ENCODE data around the gene CISH.

- TF ChIP-seq, protein P1, sequence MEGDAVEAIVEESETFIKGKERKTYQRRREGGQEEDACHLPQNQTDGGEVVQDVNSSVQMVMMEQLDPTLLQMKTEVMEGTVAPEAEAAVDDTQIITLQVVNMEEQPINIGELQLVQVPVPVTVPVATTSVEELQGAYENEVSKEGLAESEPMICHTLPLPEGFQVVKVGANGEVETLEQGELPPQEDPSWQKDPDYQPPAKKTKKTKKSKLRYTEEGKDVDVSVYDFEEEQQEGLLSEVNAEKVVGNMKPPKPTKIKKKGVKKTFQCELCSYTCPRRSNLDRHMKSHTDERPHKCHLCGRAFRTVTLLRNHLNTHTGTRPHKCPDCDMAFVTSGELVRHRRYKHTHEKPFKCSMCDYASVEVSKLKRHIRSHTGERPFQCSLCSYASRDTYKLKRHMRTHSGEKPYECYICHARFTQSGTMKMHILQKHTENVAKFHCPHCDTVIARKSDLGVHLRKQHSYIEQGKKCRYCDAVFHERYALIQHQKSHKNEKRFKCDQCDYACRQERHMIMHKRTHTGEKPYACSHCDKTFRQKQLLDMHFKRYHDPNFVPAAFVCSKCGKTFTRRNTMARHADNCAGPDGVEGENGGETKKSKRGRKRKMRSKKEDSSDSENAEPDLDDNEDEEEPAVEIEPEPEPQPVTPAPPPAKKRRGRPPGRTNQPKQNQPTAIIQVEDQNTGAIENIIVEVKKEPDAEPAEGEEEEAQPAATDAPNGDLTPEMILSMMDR (IDR thresholded peaks at IDR 0.05) = no peak
- no peak for TF ChIP-seq EZH2 (IDR thresholded peaks at IDR 0.05)
Observed at GRCh38 chr3:50594253-50594785, 17.3 kb downstream of the CISH start.
